Activated CD4-positive, alpha-beta T cell treated with anti-CD3 and anti-CD28 coated beads, Interleukin-2, amount 10 ng/mL, durations not matched to agents 7 days and 5 days (primary cell): ENCODE results near the gene VPREB3. TPM values are rescaled to one million over a fixed set of nuclear protein-coding genes. Genes with fewer than 3 reads are reported as not detected.
A peak's percentile ranks its signal among the peaks of the same experiment; 100 is the strongest.

Experiments
- CTCF ChIA-PET: fragments of 350-600 bp; sonication (Branson Sonifier 250); formaldehyde crosslinking; loops from one replicate; lab custom pipeline; 2021; ENCODE audit warnings: antibody characterized with exemption; lab: Charles Lee
- POLR2A ChIA-PET: fragments of 350-600 bp; sonication (Branson Sonifier 250); formaldehyde crosslinking; loops from one replicate; lab custom pipeline; 2021; ENCODE audit warnings: antibody characterized with exemption; lab: Charles Lee
- DNase-seq: peaks from one replicate; pipeline ENCODE4 v3.0.0-alpha.2; 2020
- H3K27ac Mint-ChIP-seq: one replicate; pipeline ENCODE4 v1.8.0; 2021; ENCODE audit warnings: mild to moderate bottlenecking, moderate library complexity, mixed read lengths
- H3K27me3 Mint-ChIP-seq: one replicate; pipeline ENCODE4 v1.8.0; 2021; ENCODE audit warnings: mixed read lengths
- H3K36me3 Mint-ChIP-seq: one replicate; pipeline ENCODE4 v1.8.0; 2021; ENCODE audit warnings: low read depth, mixed read lengths
- H3K4me1 Mint-ChIP-seq: one replicate; pipeline ENCODE4 v1.8.0; 2021; ENCODE audit warnings: mixed read lengths
- H3K4me3 Mint-ChIP-seq: one replicate; pipeline ENCODE4 v1.8.0; 2021; ENCODE audit warnings: mild to moderate bottlenecking, moderate library complexity, mixed read lengths
- H3K9me3 Mint-ChIP-seq: one replicate; pipeline ENCODE4 v1.8.0; 2021; ENCODE audit warnings: mixed read lengths
- total RNA-seq, 2 experiments: library from RNA; stranded (reverse); gene quantifications; one replicate each; pipeline ENCODE4 v1.2.3, GENCODE V29; 2021

VPREB3 gene
- total RNA-seq, 2 experiments from 2014 or later, result not detected

GRCh38 chr22:23780146-23780748 lies 26.0 kb upstream of the VPREB3 start:
- no peak for DNase-seq
- Mint-ChIP-seq H3K36me3 (no peaks in the 10 kb centered on the region), H3K4me1 (peaks cover 7% of the 10 kb centered on the region), H3K27me3 (peaks cover 2% of the 10 kb centered on the region), H3K4me3 (no peak overlapping the region), H3K27ac (no peak overlapping the region), H3K9me3 (no peaks in the 10 kb centered on the region)
- ChIA-PET CTCF (interaction anchor here (1.0 kb wide), 1 partner anchor 9 kb away, joined by 3 read pairs; no protein-coding TSS in a partner anchor), POLR2A (no interaction called here)

DNA sequence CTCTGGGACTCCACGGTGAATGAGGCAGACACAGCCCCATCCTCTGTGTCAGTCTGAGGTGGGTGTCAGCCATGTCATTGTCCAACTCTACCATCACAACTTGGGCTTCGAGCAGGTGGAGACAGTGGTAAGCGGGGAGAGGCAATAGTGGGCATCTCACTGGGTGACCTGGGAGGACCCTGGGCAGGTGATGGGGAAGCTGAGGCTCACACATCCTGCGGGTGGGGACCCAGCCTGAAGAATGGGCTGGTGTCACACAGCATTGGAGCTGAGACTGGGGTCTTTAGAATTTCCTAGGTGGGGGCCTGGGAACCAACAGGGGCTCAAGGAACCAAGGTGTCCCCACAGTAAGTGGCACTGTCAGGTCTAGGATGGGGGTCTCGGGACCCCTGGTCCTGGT lies 25.5 kb upstream of the VPREB3 start:
- H3K4me3 Mint-ChIP-seq, result no peak overlapping the region
- peaks cover 7% of the 10 kb centered on the region for H3K4me1 Mint-ChIP-seq
- ChIA-PET CTCF (interaction anchor here (1.0 kb wide), 1 partner anchor 9 kb away, joined by 3 read pairs; no protein-coding TSS in a partner anchor), POLR2A (no interaction called here)
- H3K27ac Mint-ChIP-seq, result no peak overlapping the region
- no peaks in the 10 kb centered on the region for H3K9me3 Mint-ChIP-seq
- no peaks in the 10 kb centered on the region for H3K36me3 Mint-ChIP-seq
- DNase-seq, result no peak
- H3K27me3 Mint-ChIP-seq, result peaks cover 2% of the 10 kb centered on the region

GRCh38 chr22:23779083-23779482 lies 24.9 kb upstream of the VPREB3 start:
- no peak for DNase-seq
- Mint-ChIP-seq H3K27me3 (peaks cover 8% of the 10 kb centered on the region), H3K4me1 (peaks cover under 1% of the 10 kb centered on the region), H3K9me3 (no peaks in the 10 kb centered on the region), H3K4me3 (no peak overlapping the region), H3K27ac (no peak overlapping the region), H3K36me3 (no peaks in the 10 kb centered on the region)
- ChIA-PET POLR2A (no interaction called here), CTCF (interaction anchor here (1.2 kb wide), 1 partner anchor 20 kb away, joined by 4 read pairs; no protein-coding TSS in a partner anchor)

DNA sequence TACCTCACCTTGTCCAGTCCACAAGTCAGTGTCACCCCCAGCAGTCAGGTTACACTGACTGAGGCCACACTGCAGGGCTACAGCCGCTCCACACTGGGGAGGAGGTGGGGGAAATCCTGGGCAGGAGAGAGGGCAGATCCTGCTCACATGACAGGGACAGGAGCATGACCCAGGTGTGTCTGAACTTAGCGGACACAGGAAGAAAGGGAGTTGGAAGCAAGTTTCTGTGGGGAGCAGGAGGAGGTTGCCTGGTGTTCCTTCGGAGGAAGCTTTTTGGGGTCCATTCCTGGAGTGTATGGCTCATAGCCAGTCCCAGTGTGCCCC lies 24.3 kb upstream of the VPREB3 start:
- peaks cover 9% of the 10 kb centered on the region for H3K27me3 Mint-ChIP-seq
- no peaks in the 10 kb centered on the region for H3K4me1 Mint-ChIP-seq
- ChIA-PET POLR2A (no interaction called here), CTCF (interaction anchor here (0.6 to 1.2 kb wide), 3 partner anchors 10 to 173 kb away, joined by 3 to 5 read pairs (median 4); no protein-coding TSS in a partner anchor)
- no peak overlapping the region for H3K4me3 Mint-ChIP-seq
- no peak overlapping the region for H3K27ac Mint-ChIP-seq
- no peaks in the 10 kb centered on the region for H3K36me3 Mint-ChIP-seq
- H3K9me3 Mint-ChIP-seq, result no peaks in the 10 kb centered on the region
- no peak for DNase-seq

DNA sequence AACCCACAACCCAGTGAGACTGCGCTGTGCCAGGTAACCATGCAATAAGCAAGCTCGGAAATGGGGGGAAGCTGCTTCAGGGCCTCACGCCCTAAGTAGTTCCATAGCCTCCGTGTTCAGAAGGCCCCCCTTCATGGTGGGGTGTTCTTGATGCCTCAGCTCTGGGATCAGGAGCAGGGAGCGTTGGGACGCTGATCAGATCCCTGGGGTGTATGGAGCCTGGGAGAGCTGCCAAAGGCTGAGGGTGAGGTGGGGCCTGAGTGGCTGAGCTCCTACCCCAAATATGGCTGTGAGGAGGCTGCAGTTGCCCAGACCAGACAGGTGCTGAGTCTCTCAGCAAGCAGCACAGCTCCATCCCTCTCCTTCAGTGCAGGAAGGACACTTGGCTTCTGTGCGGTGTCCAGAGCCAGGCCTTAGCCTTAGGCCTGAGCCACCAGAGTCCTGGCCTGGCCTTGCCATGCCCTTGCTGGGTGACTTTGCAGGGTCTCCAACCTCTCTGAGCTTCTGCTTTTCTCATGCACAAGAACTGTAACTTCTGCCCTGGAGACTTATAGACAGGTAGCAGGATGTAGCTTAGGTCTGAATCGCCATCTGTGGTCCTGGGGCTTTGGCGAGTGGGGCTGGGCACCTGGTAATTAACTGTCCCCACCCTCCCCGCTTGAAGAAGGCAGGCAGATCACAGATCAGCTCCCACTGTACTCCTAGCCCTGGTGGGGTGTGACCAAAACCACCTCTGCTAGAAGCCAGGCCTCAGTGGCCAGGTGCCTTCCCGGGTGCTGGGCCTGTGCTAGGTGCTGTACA lies 23.8 kb upstream of the VPREB3 start:
- Mint-ChIP-seq H3K27ac (no peak overlapping the region), H3K9me3 (no peaks in the 10 kb centered on the region), H3K27me3 (peaks cover 15% of the 10 kb centered on the region), H3K36me3 (no peaks in the 10 kb centered on the region), H3K4me1 (peaks cover 3% of the 10 kb centered on the region), H3K4me3 (no peak overlapping the region)
- ChIA-PET CTCF (interaction anchor here (0.6 to 1.2 kb wide), 3 partner anchors 9 to 172 kb away, joined by 3 to 5 read pairs (median 4); no protein-coding TSS in a partner anchor), POLR2A (no interaction called here)
- no peak for DNase-seq

- Mint-ChIP-seq H3K4me3 (no peak overlapping the region), H3K4me1 (peaks cover 10% of the 10 kb centered on the region), H3K36me3 (no peaks in the 10 kb centered on the region), H3K9me3 (no peaks in the 10 kb centered on the region), H3K27me3 (peaks cover 17% of the 10 kb centered on the region), H3K27ac (no peak overlapping the region)
- POLR2A ChIA-PET, result no interaction called here
- no peak for DNase-seq
- CTCF ChIA-PET, result interaction anchor here (0.6 to 2.3 kb wide), 7 partner anchors 9 to 119 kb away, joined by 3 to 12 read pairs (median 3); partner anchors contain the start of genes C22orf15, MIF and SLC2A11
These were observed 21.7 kb upstream of the VPREB3 start for GRCh38 chr22:23775779-23776375.

DNA sequence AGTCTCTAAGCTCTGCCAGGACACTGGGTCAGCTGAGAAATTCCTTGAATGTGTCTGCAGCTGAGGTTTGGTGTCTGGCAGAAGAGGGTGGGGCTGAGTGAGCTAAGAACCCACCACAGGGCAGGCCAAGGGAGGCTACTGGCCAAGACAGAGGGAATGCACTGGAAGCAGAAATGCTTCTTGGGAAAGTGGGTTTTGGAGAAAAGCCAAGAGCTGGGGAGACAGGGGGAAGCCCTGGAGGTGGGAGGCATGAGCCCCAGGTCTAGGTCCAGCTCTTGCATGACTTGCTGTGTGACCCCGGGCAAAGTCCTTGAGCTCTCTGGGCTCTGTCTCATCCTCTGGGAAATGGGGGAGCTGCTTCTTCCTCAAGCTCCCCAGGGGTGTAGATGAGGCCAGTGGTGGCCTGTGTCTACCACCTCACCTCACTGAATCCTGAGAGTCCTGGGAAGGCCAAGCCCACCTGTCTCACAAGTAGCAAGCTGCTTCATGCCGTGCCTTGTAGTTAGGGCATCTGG lies 20.8 kb upstream of the VPREB3 start:
- H3K27ac Mint-ChIP-seq, result no peak overlapping the region
- no peaks in the 10 kb centered on the region for H3K9me3 Mint-ChIP-seq
- CTCF ChIA-PET, result interaction anchor here (1.0 to 2.3 kb wide), 5 partner anchors 10 to 83 kb away, joined by 3 to 12 read pairs (median 5); partner anchors contain the start of genes C22orf15 and SLC2A11
- peaks cover 17% of the 10 kb centered on the region for H3K27me3 Mint-ChIP-seq
- DNase-seq, result no peak
- no peak overlapping the region for H3K4me3 Mint-ChIP-seq
- POLR2A ChIA-PET, result no interaction called here
- H3K36me3 Mint-ChIP-seq, result no peaks in the 10 kb centered on the region
- H3K4me1 Mint-ChIP-seq, result peaks cover 12% of the 10 kb centered on the region

GRCh38 chr22:23774114-23774921 lies 20.1 kb upstream of the VPREB3 start:
- no peak overlapping the region for H3K27ac Mint-ChIP-seq
- CTCF ChIA-PET, result interaction anchor here (1.0 to 2.3 kb wide), 4 partner anchors 11 to 83 kb away, joined by 3 to 12 read pairs (median 6); partner anchors contain the start of genes C22orf15 and SLC2A11
- peaks cover 17% of the 10 kb centered on the region for H3K27me3 Mint-ChIP-seq
- H3K9me3 Mint-ChIP-seq, result no peaks in the 10 kb centered on the region
- H3K36me3 Mint-ChIP-seq, result no peaks in the 10 kb centered on the region
- peaks cover 15% of the 10 kb centered on the region for H3K4me1 Mint-ChIP-seq
- POLR2A ChIA-PET, result no interaction called here
- DNase-seq, result no peak
- H3K4me3 Mint-ChIP-seq, result no peak overlapping the region

DNA sequence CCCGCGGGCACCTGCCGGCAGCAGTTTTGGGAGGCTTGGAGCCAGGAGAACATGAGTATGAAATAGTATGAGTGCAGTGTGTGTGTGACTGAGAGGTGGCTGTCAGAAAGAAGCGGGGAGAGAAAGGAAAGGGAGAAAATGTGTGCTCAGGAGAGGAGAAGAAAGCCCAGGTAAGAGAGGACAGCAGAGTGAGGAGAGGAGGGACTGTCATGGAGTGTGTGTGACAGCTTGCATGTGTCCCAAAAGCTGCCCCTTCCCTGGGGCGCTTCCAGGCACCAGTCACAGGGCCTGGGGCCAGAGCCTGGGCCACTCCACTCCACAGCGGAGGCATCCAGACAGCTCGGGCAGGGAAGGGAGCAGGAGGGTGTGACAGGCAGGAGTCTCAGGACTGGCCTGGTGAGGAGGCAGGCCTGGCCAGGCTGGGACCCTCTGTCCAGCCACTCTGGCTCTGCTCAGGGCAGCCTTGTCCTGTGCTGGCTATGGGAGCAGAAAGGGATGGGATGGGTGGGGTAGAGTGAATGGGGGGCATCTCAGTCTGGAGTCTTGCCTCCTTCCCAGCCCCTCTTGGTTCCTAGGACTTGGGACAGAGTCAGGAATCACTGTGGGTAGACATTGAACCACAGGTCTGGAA lies 19.4 kb upstream of the VPREB3 start:
- no peak for DNase-seq
- H3K9me3 Mint-ChIP-seq, result no peaks in the 10 kb centered on the region
- peak overlapping the region; percentile 1 for H3K4me3 Mint-ChIP-seq
- peaks cover 18% of the 10 kb centered on the region for H3K4me1 Mint-ChIP-seq
- no peaks in the 10 kb centered on the region for H3K36me3 Mint-ChIP-seq
- ChIA-PET POLR2A (no interaction called here), CTCF (interaction anchor here (2.3 kb wide), 1 partner anchor 10 kb away, joined by 8 read pairs; the partner anchor contains the start of gene C22orf15)
- H3K27me3 Mint-ChIP-seq, result peaks cover 17% of the 10 kb centered on the region
- peak overlapping the region; percentile 10 for H3K27ac Mint-ChIP-seq

DNA sequence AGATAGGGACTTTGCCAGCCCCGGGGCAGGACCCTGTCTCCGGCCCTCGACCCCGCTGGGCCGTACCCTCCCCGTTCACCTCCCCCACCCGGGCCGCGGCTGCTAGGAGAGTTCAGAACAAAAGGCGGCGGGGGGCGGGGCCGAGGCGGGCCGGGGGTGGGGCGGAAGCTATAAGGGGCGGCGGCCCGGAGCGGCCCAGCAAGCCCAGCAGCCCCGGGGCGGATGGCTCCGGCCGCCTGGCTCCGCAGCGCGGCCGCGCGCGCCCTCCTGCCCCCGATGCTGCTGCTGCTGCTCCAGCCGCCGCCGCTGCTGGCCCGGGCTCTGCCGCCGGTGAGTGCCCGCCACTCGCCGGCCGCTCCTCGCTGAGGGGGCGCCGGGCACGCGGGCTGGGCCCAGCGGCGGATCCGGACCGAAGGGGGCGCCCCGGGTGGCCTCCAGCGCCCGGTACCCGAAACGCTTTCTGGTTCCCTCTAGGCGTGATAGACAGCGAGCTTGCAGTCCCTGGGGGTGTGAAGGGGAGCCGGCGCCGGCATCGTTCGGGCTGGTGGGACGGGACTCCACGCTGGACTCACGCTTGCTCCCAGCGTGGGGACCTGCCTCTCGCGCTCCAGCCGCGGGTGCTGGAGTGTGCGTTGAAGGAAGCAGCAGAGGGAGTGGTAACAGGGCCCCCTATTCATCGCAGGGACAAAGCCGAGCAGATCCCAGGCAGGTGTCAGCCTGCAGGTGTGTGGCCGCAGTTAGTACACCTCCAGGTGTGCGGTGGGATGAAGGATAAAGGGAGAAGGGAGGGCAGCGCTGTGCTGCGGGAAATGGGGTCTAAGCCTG lies 18.6 kb upstream of the VPREB3 start, which contains the start of gene MMP11:
MMP11 (plus strand) TSS at position 201 of the 825 bp plus-strand sequence; CDS start at position 223, 22 bp downstream.
- ChIA-PET CTCF (no interaction called here), POLR2A (no interaction called here)
- peak within 1 kb of the TSS; percentile 10 for H3K27ac Mint-ChIP-seq
- no peaks in the 10 kb centered on the region for H3K9me3 Mint-ChIP-seq
- DNase-seq, result peak; percentile 58
- peaks cover 20% of the 10 kb centered on the region for H3K4me1 Mint-ChIP-seq
- H3K36me3 Mint-ChIP-seq, result no peaks in the 10 kb centered on the region
- H3K27me3 Mint-ChIP-seq, result peaks cover 17% of the 10 kb centered on the region
- peak within 1 kb of the TSS; percentile 41 for H3K4me3 Mint-ChIP-seq

GRCh38 chr22:23772315-23772648 lies 18.1 kb upstream of the VPREB3 start:
- no peak for DNase-seq
- H3K27ac Mint-ChIP-seq, result no peak overlapping the region
- POLR2A ChIA-PET, result no interaction called here
- CTCF ChIA-PET, result no interaction called here
- H3K4me1 Mint-ChIP-seq, result peaks cover 20% of the 10 kb centered on the region
- peaks cover 17% of the 10 kb centered on the region for H3K27me3 Mint-ChIP-seq
- H3K36me3 Mint-ChIP-seq, result no peaks in the 10 kb centered on the region
- peak overlapping the region; percentile 41 for H3K4me3 Mint-ChIP-seq
- H3K9me3 Mint-ChIP-seq, result no peaks in the 10 kb centered on the region
